RWPE1 (cell line): ENCODE results near the gene RDH12.

ENCODE experiments used
- CTCF ChIA-PET: fragments of 350-600 bp; sonication (Branson Sonifier 250); formaldehyde crosslinking; extraction: SDS; loops from one replicate; lab custom pipeline; 2021; lab: Yijun Ruan, JAX
- POLR2A ChIA-PET: fragments of 400-600 bp; formaldehyde crosslinking; extraction: SDS; loops from one replicate; lab custom pipeline; 2020; ENCODE audit warnings: antibody characterized with exemption; ENCODE audit not compliant: low non-redundant PET; lab: Yijun Ruan, JAX
- DNase-seq: peaks from one replicate; pipeline ENCODE4 v3.0.0; 2012; ENCODE audit warnings: low spot score
- H3K27ac ChIP-seq: fragments of 450-650 bp; 2 replicates; pipeline ENCODE4 v1.5.1; 2017
- TF ChIP-seq, protein P1 (sequence below): fragments of 450-650 bp; conservative IDR thresholded peaks from 2 replicates; pipeline ENCODE4 v1.5.1; 2017; ENCODE audit warnings: low read depth, mild to moderate bottlenecking

RDH12 gene

DNA sequence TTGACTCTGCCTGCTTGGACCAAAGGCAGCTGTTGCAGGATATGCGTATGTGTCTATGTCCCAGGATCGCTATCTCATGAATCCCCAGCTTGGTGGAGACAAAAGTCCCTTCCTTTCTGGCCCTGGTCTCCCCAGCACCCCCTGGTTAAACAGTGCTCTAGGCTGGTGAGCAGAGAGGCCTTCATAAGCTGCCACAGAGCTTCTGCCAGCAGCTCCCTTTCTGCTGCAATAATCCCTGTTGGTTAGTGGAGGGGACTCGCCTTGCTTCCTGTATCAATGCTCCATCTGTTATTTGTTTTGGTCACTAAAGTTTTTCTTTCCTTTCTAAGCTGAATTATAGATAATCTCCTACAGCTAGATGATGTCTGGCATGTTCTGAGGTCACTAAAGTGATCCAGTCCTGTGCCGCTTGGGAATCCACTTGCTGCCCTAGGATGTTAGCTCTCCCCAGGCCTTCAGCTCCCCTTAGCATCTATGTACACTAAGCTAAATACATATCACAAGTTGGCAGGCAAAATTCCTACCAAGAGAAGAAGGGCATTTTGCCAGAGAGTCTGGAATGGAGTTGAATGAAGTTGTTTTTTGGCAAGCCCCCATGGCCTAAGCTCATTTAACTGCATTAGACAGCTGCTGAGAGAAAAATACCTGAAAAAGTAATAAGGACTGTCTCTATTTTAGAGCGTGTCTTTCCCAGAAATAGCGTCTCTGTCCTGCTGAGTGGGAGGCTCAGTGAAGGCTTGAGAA lies 47.8 kb downstream of the RDH12 start:
- DNase-seq, result no peak
- no peak overlapping the region for H3K27ac ChIP-seq
- TF ChIP-seq, protein P1, sequence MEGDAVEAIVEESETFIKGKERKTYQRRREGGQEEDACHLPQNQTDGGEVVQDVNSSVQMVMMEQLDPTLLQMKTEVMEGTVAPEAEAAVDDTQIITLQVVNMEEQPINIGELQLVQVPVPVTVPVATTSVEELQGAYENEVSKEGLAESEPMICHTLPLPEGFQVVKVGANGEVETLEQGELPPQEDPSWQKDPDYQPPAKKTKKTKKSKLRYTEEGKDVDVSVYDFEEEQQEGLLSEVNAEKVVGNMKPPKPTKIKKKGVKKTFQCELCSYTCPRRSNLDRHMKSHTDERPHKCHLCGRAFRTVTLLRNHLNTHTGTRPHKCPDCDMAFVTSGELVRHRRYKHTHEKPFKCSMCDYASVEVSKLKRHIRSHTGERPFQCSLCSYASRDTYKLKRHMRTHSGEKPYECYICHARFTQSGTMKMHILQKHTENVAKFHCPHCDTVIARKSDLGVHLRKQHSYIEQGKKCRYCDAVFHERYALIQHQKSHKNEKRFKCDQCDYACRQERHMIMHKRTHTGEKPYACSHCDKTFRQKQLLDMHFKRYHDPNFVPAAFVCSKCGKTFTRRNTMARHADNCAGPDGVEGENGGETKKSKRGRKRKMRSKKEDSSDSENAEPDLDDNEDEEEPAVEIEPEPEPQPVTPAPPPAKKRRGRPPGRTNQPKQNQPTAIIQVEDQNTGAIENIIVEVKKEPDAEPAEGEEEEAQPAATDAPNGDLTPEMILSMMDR, result no peak
- ChIA-PET CTCF (no interaction called here), POLR2A (no interaction called here)

DNA sequence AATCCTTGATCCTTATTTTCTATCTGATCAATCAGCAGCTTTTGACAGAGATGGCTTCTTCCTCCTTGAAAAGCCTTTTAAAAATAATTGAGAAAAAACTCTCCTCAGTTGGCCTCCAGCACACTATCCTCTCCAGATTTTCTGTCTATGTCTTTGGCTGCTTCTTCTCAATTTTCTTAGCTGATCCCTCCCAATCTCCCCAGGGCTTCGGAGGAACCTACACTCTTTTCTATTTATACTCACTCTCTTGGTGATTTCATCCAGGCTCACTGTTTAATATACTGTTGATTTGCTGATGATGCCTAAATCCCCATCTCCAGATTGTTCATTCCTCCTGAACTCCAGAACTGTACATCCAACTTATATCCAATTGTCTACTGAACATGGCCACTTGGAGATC lies 54.8 kb downstream of the RDH12 start:
- H3K27ac ChIP-seq, result no peak overlapping the region
- TF ChIP-seq, protein P1, result no peak
- DNase-seq, result no peak
- ChIA-PET POLR2A (no interaction called here), CTCF (no interaction called here)

- H3K27ac ChIP-seq, result no peak overlapping the region
- no peak for DNase-seq
- TF ChIP-seq, protein P1, result no peak
- POLR2A ChIA-PET, result no interaction called here
- CTCF ChIA-PET, result no interaction called here
Observed at GRCh38 chr14:67757175-67757574, 55.5 kb downstream of the RDH12 start.

- TF ChIP-seq, protein P1, result no peak
- no peak for DNase-seq
- H3K27ac ChIP-seq, result no peak overlapping the region
- ChIA-PET POLR2A (no interaction called here), CTCF (interaction anchor here (1.2 kb wide), 1 partner anchor 55 kb away, joined by 4 read pairs; no protein-coding TSS in a partner anchor)
Observed at GRCh38 chr14:67759916-67760315, 58.2 kb downstream of the RDH12 start.

DNA sequence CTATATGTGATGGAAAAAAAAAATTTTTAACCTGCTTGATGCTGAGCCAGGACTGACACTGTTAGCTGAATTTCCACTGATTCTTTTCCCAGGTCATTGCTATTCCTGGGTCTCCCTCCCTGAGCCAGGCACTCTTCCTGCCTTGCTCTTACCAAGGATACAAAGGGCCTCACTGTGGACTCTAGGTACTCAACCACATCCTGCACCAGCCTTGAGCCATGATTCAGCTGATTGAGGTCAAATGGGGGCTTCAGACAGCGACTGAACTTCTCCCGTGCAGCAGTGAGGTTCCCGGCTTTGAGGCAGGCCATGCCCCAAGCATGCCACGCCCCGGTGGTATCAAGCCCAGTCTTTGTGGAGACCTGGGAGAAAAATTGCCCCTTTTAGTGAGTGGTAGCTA lies 60.4 kb downstream of the RDH12 start:
- TF ChIP-seq, protein P1, result no peak
- CTCF ChIA-PET, result no interaction called here
- no peak for DNase-seq
- POLR2A ChIA-PET, result no interaction called here
- H3K27ac ChIP-seq, result no peak overlapping the region

DNA sequence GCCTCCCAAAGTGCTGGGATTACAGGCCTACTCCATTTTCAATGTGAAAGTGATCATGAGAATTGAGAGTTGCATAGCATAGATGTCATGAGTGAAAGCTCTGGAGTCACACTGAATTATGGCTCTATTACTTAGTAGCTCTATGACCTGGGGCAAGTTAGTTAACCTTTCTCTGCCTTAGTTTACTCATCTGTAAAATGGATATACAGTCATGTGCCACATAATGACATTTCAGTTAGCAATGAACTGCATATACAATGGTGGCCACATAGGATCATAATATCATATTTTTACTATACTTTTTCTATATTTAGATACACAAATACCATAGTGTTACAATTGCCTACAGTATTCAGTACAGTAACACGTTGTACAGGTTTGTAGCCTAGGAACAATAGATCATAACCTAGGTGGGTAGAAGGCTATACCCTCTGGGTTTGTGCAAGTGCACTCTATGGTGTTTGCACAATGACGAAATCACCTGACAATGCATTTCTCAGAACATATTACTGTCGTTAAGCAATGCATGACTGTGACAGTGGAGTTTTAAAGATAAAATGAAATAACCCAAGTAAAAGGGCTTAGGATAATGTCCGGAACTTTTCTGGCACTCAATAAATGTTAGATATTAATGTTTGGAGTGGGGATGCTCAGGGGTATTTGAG lies 61.6 kb downstream of the RDH12 start:
- ChIA-PET CTCF (no interaction called here), POLR2A (no interaction called here)
- TF ChIP-seq, protein P1, result no peak
- no peak for DNase-seq
- H3K27ac ChIP-seq, result no peak overlapping the region
